T-cell (primary cell): ENCODE data around the gene STEAP2. TPM values are rescaled to one million over a fixed set of nuclear protein-coding genes. Genes with fewer than 3 reads are reported as not detected.

ENCODE experiments used
- ATAC-seq, 4 experiments: fragments of 200-7000 bp in 3 of 4; fragments of 150-1000 bp in 1 of 4; cut with Tn5 transposase; replicated peaks in 1 of 4; 1 replicate in 3 of 4; 2 replicates in 1 of 4; pipeline ENCODE4 v1.10.0; 2021; ENCODE audit warnings: moderate library complexity in 3 of 4, mild to moderate bottlenecking in 2 of 4, moderate number of reproducible peaks in 1 of 4
- CTCF ChIA-PET, 2 donors: fragments of 300-600 bp; sonication (Branson Sonifier 250); formaldehyde crosslinking; loops; one replicate each; lab custom pipeline; 2022; ENCODE audit warnings: antibody characterized with exemption in 2 of 2; lab: Charles Lee
- POLR2A ChIA-PET, 2 donors: fragments of 300-600 bp; sonication (Branson Sonifier 250); formaldehyde crosslinking; loops; one replicate each; lab custom pipeline; 2022; ENCODE audit warnings: antibody characterized with exemption in 2 of 2; lab: Charles Lee
- DNase-seq, 35 experiments: peaks; one replicate each; pipeline versions ENCODE4 v3.0.0 to v3.0.0-alpha.2; 2013 to 2023
- H3K27ac ChIP-seq: one replicate; pipeline ENCODE4 v1.5.1; 2013; ENCODE audit warnings: low read length
- H3K27me3 ChIP-seq, 2 experiments: replicated peaks in 1 of 2; 1 replicate in 1 of 2; 2 replicates in 1 of 2; pipeline versions ENCODE4 v1.6.1 to v1.7.0; 2013; ENCODE audit warnings: low read length in 1 of 2, mixed read lengths in 1 of 2; ENCODE audit not compliant: control insufficient read depth in 2 of 2, insufficient read depth in 2 of 2; ENCODE audit errors: extremely low read depth in 1 of 2
- H3K36me3 ChIP-seq, 2 donors: 1 replicate in 1 of 2; 2 replicates in 1 of 2; pipeline versions ENCODE4 v1.6.1 to v1.7.0; 2013; ENCODE audit warnings: low read length in 1 of 2; ENCODE audit not compliant: control insufficient read depth in 2 of 2, insufficient read depth in 1 of 2; ENCODE audit errors: extremely low read depth in 1 of 2
- H3K4me1 ChIP-seq, 2 experiments: 1 replicate in 1 of 2; 2 replicates in 1 of 2; pipeline versions ENCODE4 v1.6.1 to v1.7.0; 2013; ENCODE audit warnings: low read length in 2 of 2, mixed read lengths in 1 of 2; ENCODE audit not compliant: insufficient read depth in 2 of 2, control insufficient read depth in 1 of 2; ENCODE audit errors: extremely low read depth in 1 of 2
- H3K4me3 ChIP-seq, 2 donors: 1 replicate in 1 of 2; 2 replicates in 1 of 2; pipeline versions ENCODE4 v1.5.1 to v1.7.0; 2013; ENCODE audit warnings: mild to moderate bottlenecking in 2 of 2, low read length in 1 of 2, moderate library complexity in 1 of 2; ENCODE audit not compliant: control insufficient read depth in 1 of 2; ENCODE audit errors: extremely low read depth in 1 of 2
- H3K9me3 ChIP-seq: 2 replicates; pipeline ENCODE4 v1.7.0; 2013
- H3K27ac Mint-ChIP-seq, 2 donors: one replicate each; pipeline ENCODE4 v1.8.0; 2020 to 2021; ENCODE audit warnings: mild to moderate bottlenecking in 2 of 2, mixed read lengths in 2 of 2
- H3K27me3 Mint-ChIP-seq, 2 donors: one replicate each; pipeline ENCODE4 v1.8.0; 2021 to 2022; ENCODE audit warnings: mixed read lengths in 2 of 2
- H3K36me3 Mint-ChIP-seq: one replicate; pipeline ENCODE4 v1.8.0; 2021; ENCODE audit warnings: mixed read lengths
- H3K4me1 Mint-ChIP-seq, 3 donors: one replicate each; pipeline ENCODE4 v1.8.0; 2020 to 2022; ENCODE audit warnings: mixed read lengths in 3 of 3, mild to moderate bottlenecking in 1 of 3
- H3K4me3 Mint-ChIP-seq, 3 donors: one replicate each; pipeline ENCODE4 v1.8.0; 2020 to 2022; ENCODE audit warnings: mild to moderate bottlenecking in 3 of 3, mixed read lengths in 3 of 3, moderate library complexity in 3 of 3
- H3K9me3 Mint-ChIP-seq, 3 donors: one replicate each; pipeline ENCODE4 v1.8.0; 2020 to 2022; ENCODE audit warnings: mixed read lengths in 3 of 3
- WGBS: methylation state at CpG from one replicate; pipeline ENCODE4 v1.1.5; 2013; ENCODE audit warnings: missing lambda C conversion rate; ENCODE audit not compliant: insufficient coverage; 5-methylcytosine and 5-hydroxymethylcytosine counted together
- total RNA-seq, 35 experiments: library from RNA in 6 of 35; stranded (reverse) in 6 of 35; fragments of 120-200 nt in 1 of 35; gene quantifications; one replicate each; pipeline versions ENCODE4 v1.2.1 to v1.2.4 and lab custom pipeline; 2013 to 2026

The STEAP2 gene
- total RNA-seq, 5 donors from 2014 or later (not counting 1 experiment from before 2014, with no cell fraction given) = 0.19 to 0.20 TPM; not detected in 3

DNA sequence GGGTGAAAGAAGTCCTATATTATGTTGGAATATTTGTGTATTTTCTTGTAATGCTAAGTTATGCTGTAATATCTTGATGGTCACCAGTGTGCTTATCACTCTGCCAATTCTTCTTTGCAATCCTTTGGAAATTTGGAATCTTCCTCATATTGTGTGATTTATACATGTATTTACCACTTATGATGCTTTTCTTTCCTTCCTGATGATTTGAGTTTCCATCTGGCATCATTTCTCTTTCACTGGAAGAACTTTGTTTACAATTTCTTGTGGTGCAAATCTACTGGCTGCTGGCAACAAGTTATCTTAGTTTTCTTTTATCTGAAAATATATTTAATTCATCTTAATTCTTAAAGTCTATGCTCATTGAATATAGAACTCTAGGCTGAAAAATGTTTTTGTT lies 62.6 kb downstream of the STEAP2 start:
- no peak overlapping the region for H3K4me3 ChIP-seq
- ChIA-PET CTCF (no interaction called here), POLR2A (no interaction called here)
- no peaks in the 10 kb centered on the region for H3K36me3 ChIP-seq
- H3K27me3 ChIP-seq = no peaks in the 10 kb centered on the region
- no peaks in the 10 kb centered on the region for H3K9me3 ChIP-seq
- DNase-seq = no peak
- H3K27ac Mint-ChIP-seq = no peak overlapping the region
- no peak for ATAC-seq
- no peaks in the 10 kb centered on the region for H3K4me1 Mint-ChIP-seq
- H3K36me3 Mint-ChIP-seq = no peaks in the 10 kb centered on the region
- H3K4me1 ChIP-seq = no peaks in the 10 kb centered on the region
- H3K4me3 Mint-ChIP-seq = no peak overlapping the region
- H3K27me3 Mint-ChIP-seq = peaks cover 0 to 4% of the 10 kb centered on the region in 2 donors
- no peak overlapping the region for H3K27ac ChIP-seq
- H3K9me3 Mint-ChIP-seq = no peaks in the 10 kb centered on the region

GRCh38 chr7:90276033-90276728 lies 64.6 kb downstream of the STEAP2 start:
- Mint-ChIP-seq H3K36me3 (no peaks in the 10 kb centered on the region), H3K27me3 (peaks cover 0 to 4% of the 10 kb centered on the region in 2 donors), H3K4me3 (no peak overlapping the region), H3K4me1 (no peaks in the 10 kb centered on the region), H3K27ac (no peak overlapping the region), H3K9me3 (no peaks in the 10 kb centered on the region)
- WGBS = 94% methylated on average over 2 of the region's 5 CpGs
- POLR2A ChIA-PET = no interaction called here
- Histone ChIP-seq H3K36me3 (no peaks in the 10 kb centered on the region), H3K27ac (no peak overlapping the region), H3K9me3 (no peaks in the 10 kb centered on the region), H3K4me1 (no peaks in the 10 kb centered on the region), H3K4me3 (no peak overlapping the region), H3K27me3 (no peaks in the 10 kb centered on the region)
- CTCF ChIA-PET = interaction anchor here in 1 of 2 donors (1.3 kb wide), 1 partner anchor 151 kb away, joined by 3 read pairs; no protein-coding TSS in a partner anchor
- no peak for ATAC-seq
- no peak for DNase-seq

Other genes starting within 250 kb of the STEAP2 start
- gene STEAP1, start 57.3 kb upstream of the STEAP2 start, total RNA-seq = under 1 TPM in 1 of 5 donors, not detected in 4; 0.19 TPM
- gene CFAP69, start 33.4 kb downstream of the STEAP2 start, total RNA-seq = under 1 TPM in 4 of 5 donors, not detected in 1; 0.20 to 0.64 (median 0.41) TPM
- not detected for gene FAM237B, start 109.6 kb downstream of the STEAP2 start, total RNA-seq
- gene GTPBP10, start 135.0 kb downstream of the STEAP2 start, total RNA-seq = 10 to 100 TPM; 18.4 to 31.8 (median 29.7) TPM
- 1 to 10 TPM; 1.8 to 3.7 (median 2.3) TPM for gene CLDN12, start 191.7 kb downstream of the STEAP2 start, total RNA-seq